GM10266 (cell line): ENCODE results near the gene UHRF2.
A peak's percentile ranks its signal among the peaks of the same experiment; 100 is the strongest.

Source experiments
- DNase-seq: peaks from one replicate; pipeline ENCODE4 v3.0.0; 2012; ENCODE audit errors: extremely low spot score
- CTCF ChIP-seq: IDR thresholded peaks from 2 replicates; pipeline ENCODE4 v1.5.1; 2012; ENCODE audit warnings: mild to moderate bottlenecking, low read depth; ENCODE audit not compliant: control insufficient read depth, insufficient read depth; ENCODE audit errors: missing control alignments

Gene UHRF2

DNA sequence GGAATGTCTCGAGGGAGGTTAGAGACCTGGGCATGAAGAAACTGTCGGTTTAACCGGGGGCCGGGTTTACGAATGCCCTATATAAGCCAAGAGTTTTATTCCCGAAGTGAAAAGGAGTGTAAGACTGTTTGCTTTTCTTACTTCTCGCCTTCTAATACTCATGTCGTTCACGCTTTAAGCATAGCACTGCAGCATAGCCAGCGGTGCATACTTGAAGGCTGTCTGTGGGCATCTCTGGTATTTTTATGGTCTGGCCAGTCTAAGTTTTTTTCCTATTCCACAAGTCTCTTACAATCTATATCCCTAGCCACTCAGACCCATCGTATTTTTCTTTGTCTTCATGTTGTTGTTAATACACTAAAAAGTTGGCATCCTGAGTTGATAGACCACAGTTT lies 1.2 kb downstream of the UHRF2 start:
- no peak for TF ChIP-seq CTCF
- DNase-seq, result peak; percentile 28

DNA sequence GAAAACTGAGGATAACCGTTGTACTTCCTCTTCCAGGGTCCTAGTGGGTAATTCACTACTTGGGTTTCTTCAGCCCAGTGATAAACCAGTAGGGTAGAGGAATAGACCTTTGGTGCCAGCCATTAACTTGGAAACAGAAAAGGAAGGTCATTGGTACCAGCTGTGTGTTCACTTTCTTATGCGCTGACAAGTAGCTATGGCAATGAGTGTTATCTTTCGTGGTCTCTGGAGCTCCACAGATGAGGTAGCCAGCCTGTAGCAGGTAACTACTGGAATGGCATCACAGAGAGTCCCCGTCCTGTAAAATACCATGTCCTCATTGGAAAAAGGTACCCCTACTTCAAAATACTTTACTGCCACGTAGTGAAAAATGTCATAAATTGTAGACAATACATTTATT lies 2.3 kb downstream of the UHRF2 start:
- no peak for DNase-seq
- TF ChIP-seq CTCF, result no peak

- peak; percentile 38 for DNase-seq
- TF ChIP-seq CTCF, result no peak
These were observed 4.2 kb downstream of the UHRF2 start for GRCh38 chr9:6417186-6417585.

DNA sequence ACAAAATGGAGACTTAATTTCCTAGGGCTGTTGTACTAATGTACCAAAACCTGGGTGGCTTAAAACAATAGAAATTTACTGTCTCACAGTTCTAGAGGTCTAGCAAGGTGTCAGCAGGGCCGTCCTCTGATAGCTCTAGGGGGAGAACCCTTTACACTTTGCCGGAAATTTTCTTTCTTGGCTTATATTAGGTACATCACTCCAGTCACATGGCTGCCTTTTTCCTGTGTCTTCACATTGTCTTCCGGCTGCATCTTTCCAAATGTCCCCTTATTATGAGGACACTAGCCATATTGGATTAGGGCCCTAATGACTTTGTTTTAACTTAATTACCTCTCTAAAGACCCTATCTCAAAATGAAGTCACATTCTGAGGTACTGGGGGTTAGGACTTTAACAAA lies 5.8 kb downstream of the UHRF2 start:
- no peak for DNase-seq
- TF ChIP-seq CTCF, result no peak

- DNase-seq, result no peak
- no peak for TF ChIP-seq CTCF
These were observed 11.9 kb downstream of the UHRF2 start for GRCh38 chr9:6424940-6425339.

GRCh38 chr9:6426117-6426516 lies 13.1 kb downstream of the UHRF2 start:
- no peak for TF ChIP-seq CTCF
- no peak for DNase-seq

- TF ChIP-seq CTCF, result no peak
- DNase-seq, result no peak
These were observed 16.2 kb downstream of the UHRF2 start for GRCh38 chr9:6428940-6429889.
